GM12865 (cell line): ENCODE results near the gene ASGR1.

ENCODE experiments used
- DNase-seq: peaks from one replicate; pipeline ENCODE4 v3.0.0; 2010; ENCODE audit warnings: low read depth
- H3K4me3 ChIP-seq: 2 replicates; pipeline ENCODE4 v1.5.1; 2011; ENCODE audit warnings: mild to moderate bottlenecking, low read depth, low read length, control low read depth
- TF ChIP-seq, protein P1 (sequence below): IDR thresholded peaks from 2 replicates; pipeline ENCODE4 v1.5.1; 2011; ENCODE audit warnings: low read length, control low read depth, low read depth, inconsistent platforms; ENCODE audit not compliant: insufficient read depth; ENCODE audit errors: missing control alignments

ASGR1 gene

DNA sequence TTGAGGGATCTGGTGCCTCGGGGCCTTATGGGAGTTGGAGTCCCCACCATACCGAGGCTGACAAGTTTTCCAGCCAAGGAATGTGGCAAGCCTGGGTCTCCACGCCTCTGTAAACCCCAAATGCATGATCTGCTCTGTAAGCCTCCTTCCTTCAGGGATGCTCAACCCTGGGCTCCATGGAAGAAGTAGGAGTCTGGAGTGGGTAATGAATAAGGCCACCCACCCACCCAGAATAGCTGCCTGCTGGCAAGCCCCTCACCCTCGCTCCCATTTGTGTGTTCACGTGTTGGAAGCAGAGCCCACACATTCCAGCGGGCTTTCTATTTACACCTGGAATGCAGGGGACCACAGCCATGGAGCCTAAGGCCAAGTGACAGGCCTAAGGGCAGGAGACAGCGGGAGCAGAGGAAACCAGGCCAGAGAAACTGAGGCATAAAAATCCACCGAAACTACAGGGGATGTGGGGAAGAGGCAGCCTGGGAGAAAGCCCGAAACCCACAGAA, 36.0 kb upstream of the ASGR1 start:
- no peak overlapping the region for H3K4me3 ChIP-seq
- TF ChIP-seq, protein P1, sequence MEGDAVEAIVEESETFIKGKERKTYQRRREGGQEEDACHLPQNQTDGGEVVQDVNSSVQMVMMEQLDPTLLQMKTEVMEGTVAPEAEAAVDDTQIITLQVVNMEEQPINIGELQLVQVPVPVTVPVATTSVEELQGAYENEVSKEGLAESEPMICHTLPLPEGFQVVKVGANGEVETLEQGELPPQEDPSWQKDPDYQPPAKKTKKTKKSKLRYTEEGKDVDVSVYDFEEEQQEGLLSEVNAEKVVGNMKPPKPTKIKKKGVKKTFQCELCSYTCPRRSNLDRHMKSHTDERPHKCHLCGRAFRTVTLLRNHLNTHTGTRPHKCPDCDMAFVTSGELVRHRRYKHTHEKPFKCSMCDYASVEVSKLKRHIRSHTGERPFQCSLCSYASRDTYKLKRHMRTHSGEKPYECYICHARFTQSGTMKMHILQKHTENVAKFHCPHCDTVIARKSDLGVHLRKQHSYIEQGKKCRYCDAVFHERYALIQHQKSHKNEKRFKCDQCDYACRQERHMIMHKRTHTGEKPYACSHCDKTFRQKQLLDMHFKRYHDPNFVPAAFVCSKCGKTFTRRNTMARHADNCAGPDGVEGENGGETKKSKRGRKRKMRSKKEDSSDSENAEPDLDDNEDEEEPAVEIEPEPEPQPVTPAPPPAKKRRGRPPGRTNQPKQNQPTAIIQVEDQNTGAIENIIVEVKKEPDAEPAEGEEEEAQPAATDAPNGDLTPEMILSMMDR: no peak
- no peak for DNase-seq

DNA sequence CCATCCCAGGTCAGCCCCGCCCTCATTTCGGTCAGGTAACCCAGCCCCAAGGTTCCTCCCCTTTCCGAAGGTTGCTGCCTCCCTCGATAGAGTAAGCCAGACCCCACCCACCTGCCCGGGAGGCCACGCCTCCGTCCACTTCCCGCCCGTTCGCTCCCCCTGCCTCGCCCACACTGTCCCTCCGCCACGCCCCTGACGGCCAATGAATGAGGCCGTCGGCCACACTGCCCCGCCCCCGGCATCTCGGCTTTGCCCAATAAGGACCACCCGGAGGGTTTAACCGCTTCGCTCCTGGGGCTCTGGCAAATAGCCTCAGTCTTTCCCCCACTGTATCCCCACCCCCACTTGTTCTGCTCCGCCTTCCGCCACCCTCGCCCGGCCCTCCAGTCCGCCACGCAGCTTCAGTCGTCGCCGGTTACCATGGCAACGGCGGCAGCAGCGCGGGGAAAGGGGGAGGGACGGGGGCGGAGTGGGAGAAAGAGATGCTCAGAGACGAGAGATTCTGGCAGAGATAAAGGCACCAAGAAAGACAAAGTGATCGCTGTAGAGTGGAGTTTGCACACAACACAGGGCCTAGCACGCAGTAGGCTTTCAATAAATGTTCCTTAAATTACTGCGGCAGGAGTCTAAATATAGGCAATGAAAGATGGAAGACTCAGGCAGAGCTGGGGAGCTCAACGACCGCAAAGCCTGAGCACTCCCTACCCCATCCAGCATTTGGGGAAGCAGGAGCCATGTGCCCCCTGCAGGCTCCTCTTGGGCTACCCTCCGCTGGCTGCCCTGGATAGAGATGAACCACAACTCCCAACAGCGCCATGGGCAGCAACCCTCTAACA, 35.3 kb upstream of the ASGR1 start:
- peak; percentile 98 for DNase-seq
- peak overlapping the region; percentile 48 for H3K4me3 ChIP-seq
- TF ChIP-seq, protein P1: peak; percentile 48

DNA sequence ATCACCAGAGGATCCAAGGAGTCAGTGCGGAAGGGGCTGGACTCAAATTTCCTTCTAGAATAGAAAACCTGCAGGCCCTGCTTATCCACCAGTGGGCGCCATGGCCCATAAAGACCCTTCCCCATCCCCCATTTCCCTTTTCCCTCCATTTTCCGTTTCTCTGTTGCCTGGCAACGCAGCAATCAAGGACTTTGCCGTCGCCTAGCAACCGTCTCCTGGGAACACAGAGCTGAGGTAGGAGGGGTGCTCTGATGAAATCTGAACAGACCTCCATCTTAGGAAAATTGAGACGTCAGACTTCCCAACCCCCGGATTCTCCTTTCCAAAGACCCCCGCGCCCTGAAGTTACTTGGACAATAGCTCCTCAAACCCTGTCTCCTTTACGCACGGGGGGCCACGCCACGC, 34.7 kb upstream of the ASGR1 start:
- TF ChIP-seq, protein P1: peak; percentile 52
- DNase-seq: peak; percentile 81
- peak overlapping the region; percentile 44 for H3K4me3 ChIP-seq

DNA sequence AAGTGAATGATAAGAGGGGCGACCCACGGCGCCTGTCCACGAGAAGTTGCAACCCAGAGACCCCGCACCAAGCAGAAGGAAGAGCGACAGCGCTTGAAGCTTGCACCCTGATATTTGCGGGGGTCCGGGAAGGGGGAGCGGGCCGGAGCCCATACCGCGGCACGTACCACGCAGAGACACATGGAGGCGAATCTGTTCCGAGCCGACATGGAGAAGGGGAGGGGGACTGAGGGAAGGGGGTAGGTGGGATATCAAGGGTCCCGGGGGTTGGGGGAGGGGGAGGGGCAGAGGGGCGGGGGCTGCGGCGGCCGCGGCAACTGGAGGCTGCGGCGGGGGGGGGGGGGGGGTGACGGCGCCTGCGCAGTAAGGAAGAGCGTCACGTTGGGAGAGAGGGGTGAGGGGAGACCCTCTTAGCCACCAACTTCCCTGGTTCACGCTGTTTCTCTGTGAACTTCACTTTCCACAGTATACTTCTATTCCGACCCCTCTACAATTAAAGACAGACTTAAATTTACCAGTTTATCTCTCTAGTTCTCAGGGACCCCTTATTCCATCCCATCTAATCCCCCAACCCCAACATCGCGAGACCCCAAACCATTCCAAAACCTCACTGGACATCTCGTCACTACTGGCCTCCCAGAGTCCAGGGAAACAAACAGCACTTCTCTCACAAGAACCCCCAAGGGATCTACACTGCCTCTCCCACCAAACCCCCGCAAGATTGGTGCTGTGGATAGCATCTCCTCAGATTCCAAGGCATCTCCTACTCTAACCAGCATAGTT, 32.5 kb upstream of the ASGR1 start:
- TF ChIP-seq, protein P1: no peak
- H3K4me3 ChIP-seq: no peak overlapping the region
- no peak for DNase-seq

DNA sequence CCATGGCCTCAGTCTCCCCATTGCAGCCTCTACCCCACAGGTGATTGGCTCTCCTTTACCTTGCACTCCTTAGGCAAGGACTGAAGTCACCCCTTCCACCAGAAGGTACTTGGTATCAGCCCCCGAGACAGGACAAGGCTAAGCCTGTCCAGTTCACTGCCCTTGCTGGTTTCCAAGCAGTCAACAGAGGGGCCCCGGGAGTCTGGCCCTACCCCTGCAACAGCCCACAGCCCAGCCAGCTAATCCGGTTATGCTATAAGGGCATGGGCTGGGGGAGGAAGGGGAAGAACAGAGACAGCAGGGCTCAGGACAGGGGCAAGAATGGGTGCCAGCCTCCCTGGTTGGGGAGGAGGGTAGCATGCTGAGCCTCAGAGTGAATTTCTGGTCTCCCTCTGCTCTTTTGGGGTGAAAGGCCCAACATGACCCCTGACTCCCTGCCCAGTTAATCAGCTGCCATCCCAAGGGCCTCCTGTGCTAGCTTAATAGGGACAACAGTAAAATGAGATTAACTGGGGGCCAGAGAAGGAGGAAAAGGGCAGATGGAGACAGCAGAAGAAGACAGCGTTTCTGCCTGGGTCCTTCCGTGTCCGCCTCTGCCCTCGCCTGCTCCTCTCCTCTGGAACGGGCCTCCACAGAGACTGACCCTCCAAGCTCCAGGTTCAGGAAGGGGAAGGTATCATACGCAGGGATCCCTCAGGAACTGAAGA, 29.7 kb upstream of the ASGR1 start:
- no peak overlapping the region for H3K4me3 ChIP-seq
- no peak for DNase-seq
- TF ChIP-seq, protein P1: no peak

DNA sequence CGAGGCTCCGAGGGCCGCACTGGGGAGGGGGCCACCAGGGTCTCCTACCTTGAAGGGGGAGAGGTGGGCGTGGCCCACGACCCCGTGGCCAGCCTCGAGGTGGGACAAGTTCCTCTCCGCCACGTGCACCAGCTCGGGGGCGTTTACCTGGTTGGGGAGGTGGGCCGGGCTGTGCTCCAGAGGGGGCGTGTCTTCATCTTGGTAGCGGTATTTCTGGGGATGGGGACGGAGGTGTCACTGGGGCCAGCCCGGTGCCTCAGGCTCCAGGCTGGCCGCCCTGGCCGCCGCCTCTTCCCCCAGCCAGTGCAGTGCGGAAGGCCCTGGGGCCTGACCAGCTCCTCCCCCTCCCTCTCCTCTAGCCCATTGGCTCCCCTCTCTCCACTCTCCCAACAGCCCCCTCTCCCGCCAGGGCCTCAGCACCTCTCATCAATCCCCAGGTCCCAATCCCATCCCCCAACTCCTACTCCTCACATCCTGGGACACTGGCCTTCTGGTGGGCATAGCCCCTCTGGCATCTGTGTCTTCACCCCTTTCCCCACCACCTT, 28.9 kb upstream of the ASGR1 start:
- no peak overlapping the region for H3K4me3 ChIP-seq
- DNase-seq: no peak
- TF ChIP-seq, protein P1: no peak
